ENCODE measurements around the gene MAP4. TPM values are rescaled to one million over a fixed set of nuclear protein-coding genes. Genes with fewer than 3 reads are reported as not detected.

The MAP4 gene
- total RNA-seq, 1 experiment from 2014 or later, result 140 TPM

- H3K9me3 Mint-ChIP-seq, result no peaks in the 10 kb centered on the region
These were observed 30.8 kb downstream of the MAP4 start for GRCh38 chr3:47985381-47985780.

More at GRCh38 chr3:47985381-47985780, 30.8 kb downstream of the MAP4 start:
- H3K4me2 ChIP-seq (ENCODE audit: insufficient read depth, insufficient read length, low read length), result no peak overlapping the region
- H2BK20ac ChIP-seq (ENCODE audit: low read depth, low read length, poor library complexity, severe bottlenecking), result no peak overlapping the region
- H3T11ph ChIP-seq (ENCODE audit: low read length), result no peak overlapping the region
- Mint-ChIP-seq H3K4me1 (peaks cover 6 to 9% of the 10 kb centered on the region in 2 experiments), H3K36me3 (ENCODE audit: insufficient read depth in 1 of 3, low read depth in 3 of 3) (peaks cover 0 to 3% (median 0%) of the 10 kb centered on the region in 3 experiments; a peak in 2 of 7 replicates), H3K4me3 (no peak overlapping the region), H3K27me3 (ENCODE audit: low read depth) (no peaks in the 10 kb centered on the region), H3K27ac (no peak overlapping the region)
- H3K23ac ChIP-seq (ENCODE audit: insufficient read length, low read depth, low read length), result no peak overlapping the region
- H2BK120ac ChIP-seq (ENCODE audit: low read depth, low read length, poor library complexity, severe bottlenecking), result no peak overlapping the region
- no peaks in the 10 kb centered on the region; the same call in 1 of the 2 replicates for H3K79me2 ChIP-seq (ENCODE audit: insufficient read depth, low read length)
- H3K4me1 ChIP-seq (ENCODE audit: insufficient read depth, low read length), result no peaks in the 10 kb centered on the region
- H3K27ac ChIP-seq (ENCODE audit: insufficient read length, low read depth, low read length), result no peak overlapping the region
- no peak overlapping the region for H4K8ac ChIP-seq (replicated peaks; ENCODE audit: insufficient read length, low read depth, low read length)
- DNase-seq, result no peak
- H3K27me3 ChIP-seq (ENCODE audit: insufficient read depth, low read length), result no peaks in the 10 kb centered on the region
- no peaks in the 10 kb centered on the region for H4K20me1 ChIP-seq (ENCODE audit: control insufficient read depth, insufficient read depth, insufficient read length)
- no peak overlapping the region for H4K5ac ChIP-seq (ENCODE audit: insufficient read length, low read depth, low read length)
- H4K91ac ChIP-seq (ENCODE audit: insufficient read length, low read depth, low read length), result no peak overlapping the region
- no peak overlapping the region for H2AK5ac ChIP-seq (ENCODE audit: insufficient read length, low read length)
- H3K9ac ChIP-seq (ENCODE audit: extremely low read depth, insufficient read length, low read length), result no peak overlapping the region
- no peak overlapping the region for H3K56ac ChIP-seq (ENCODE audit: insufficient read length, low read depth, low read length)
- H2AFZ ChIP-seq (ENCODE audit: low read length), result no peak overlapping the region
- H3K79me1 ChIP-seq (ENCODE audit: insufficient read depth, low read depth, low read length, poor library complexity, severe bottlenecking), result no peaks in the 10 kb centered on the region
- H3K18ac ChIP-seq (ENCODE audit: insufficient read length, low read depth, low read length), result no peak overlapping the region
- no peak for TF ChIP-seq CTCF (conservative IDR thresholded peaks at IDR 0.05)
- H3K23me2 ChIP-seq (ENCODE audit: insufficient read length, low read depth, low read length, poor library complexity, severe bottlenecking), result no peaks in the 10 kb centered on the region
- H2BK15ac ChIP-seq (ENCODE audit: low read depth, low read length), result no peak overlapping the region
- H2BK12ac ChIP-seq (ENCODE audit: insufficient read length, low read depth, low read length), result no peak overlapping the region
- WGBS (ENCODE audit: extremely low coverage, insufficient read length, low lambda C conversion rate), result no CpG with 5 or more reads among the region's 1 CpG
- H3K14ac ChIP-seq (ENCODE audit: insufficient read depth, low read length), result no peak overlapping the region
- H3K4ac ChIP-seq (ENCODE audit: low read depth, low read length), result no peak overlapping the region
- no peaks in the 10 kb centered on the region for H3K9me3 ChIP-seq (ENCODE audit: control insufficient read depth, low read depth, low read length)
- no peak overlapping the region for H2BK5ac ChIP-seq (ENCODE audit: insufficient read length, low read length)

Data from H9 (cell line).